ENCODE data around the gene MIA.

The MIA gene

GRCh38 chr19:40739871-40740703 is 35.2 kb upstream of the MIA start:
- H3K4me2 ChIP-seq = no peak overlapping the region
- H3K27me3 ChIP-seq (ENCODE audit: insufficient read depth, low read depth) = no peaks in the 10 kb centered on the region
- H3K9ac ChIP-seq = no peak overlapping the region
- no peak overlapping the region for H3K27ac ChIP-seq
- H3K4me3 ChIP-seq (IDR thresholded peaks at IDR 0.05; ENCODE audit: insufficient read depth, low read depth, low read length) = no peak overlapping the region
- H2AFZ ChIP-seq (ENCODE audit: low read depth) = no peak overlapping the region
- TF ChIP-seq CTCF (conservative IDR thresholded peaks at IDR 0.05; ENCODE audit: low read depth, low read length) = no peak
- H4K20me1 ChIP-seq (ENCODE audit: insufficient read depth) = no peaks in the 10 kb centered on the region
- H3K79me2 ChIP-seq (ENCODE audit: insufficient read depth, low read depth) = no peaks in the 10 kb centered on the region
- H3K4me1 ChIP-seq (ENCODE audit: low read depth, poor library complexity, severe bottlenecking) = no peaks in the 10 kb centered on the region
- no peaks in the 10 kb centered on the region for H3K36me3 ChIP-seq (ENCODE audit: insufficient read depth)

- H3K36me3 ChIP-seq (ENCODE audit: insufficient read depth) = no peaks in the 10 kb centered on the region
- H3K27ac ChIP-seq = no peak overlapping the region
- TF ChIP-seq CTCF (conservative IDR thresholded peaks at IDR 0.05; ENCODE audit: low read depth, low read length) = no peak
- H3K4me1 ChIP-seq (ENCODE audit: low read depth, poor library complexity, severe bottlenecking) = no peaks in the 10 kb centered on the region
- no peak overlapping the region for H3K9ac ChIP-seq
- H3K4me3 ChIP-seq (IDR thresholded peaks at IDR 0.05; ENCODE audit: insufficient read depth, low read depth, low read length) = no peak overlapping the region
- no peak overlapping the region for H3K4me2 ChIP-seq
- H3K79me2 ChIP-seq (ENCODE audit: insufficient read depth, low read depth) = no peaks in the 10 kb centered on the region
- no peak overlapping the region for H2AFZ ChIP-seq (ENCODE audit: low read depth)
- H3K27me3 ChIP-seq (ENCODE audit: insufficient read depth, low read depth) = no peaks in the 10 kb centered on the region
- H4K20me1 ChIP-seq (ENCODE audit: insufficient read depth) = no peaks in the 10 kb centered on the region
These were observed 34.6 kb upstream of the MIA start for GRCh38 chr19:40740747-40741146.

GRCh38 chr19:40741527-40742390 is 33.6 kb upstream of the MIA start:
- Histone ChIP-seq H3K4me2 (no peak overlapping the region), H4K20me1 (ENCODE audit: insufficient read depth) (no peaks in the 10 kb centered on the region), H3K4me3 (IDR thresholded peaks at IDR 0.05; ENCODE audit: insufficient read depth, low read depth, low read length) (no peak overlapping the region), H3K79me2 (ENCODE audit: insufficient read depth, low read depth) (no peaks in the 10 kb centered on the region), H3K9ac (no peak overlapping the region), H3K27ac (no peak overlapping the region), H2AFZ (ENCODE audit: low read depth) (no peak overlapping the region), H3K27me3 (ENCODE audit: insufficient read depth, low read depth) (no peaks in the 10 kb centered on the region), H3K4me1 (ENCODE audit: low read depth, poor library complexity, severe bottlenecking) (no peaks in the 10 kb centered on the region), H3K36me3 (ENCODE audit: insufficient read depth) (no peaks in the 10 kb centered on the region)
- no peak for TF ChIP-seq CTCF (conservative IDR thresholded peaks at IDR 0.05; ENCODE audit: low read depth, low read length)

- no peak overlapping the region for H3K27ac ChIP-seq
- no peaks in the 10 kb centered on the region for H3K27me3 ChIP-seq (ENCODE audit: insufficient read depth, low read depth)
- TF ChIP-seq CTCF (conservative IDR thresholded peaks at IDR 0.05; ENCODE audit: low read depth, low read length) = no peak
- H3K79me2 ChIP-seq (ENCODE audit: insufficient read depth, low read depth) = no peaks in the 10 kb centered on the region
- no peak overlapping the region for H3K9ac ChIP-seq
- no peaks in the 10 kb centered on the region for H3K4me1 ChIP-seq (ENCODE audit: low read depth, poor library complexity, severe bottlenecking)
- H3K4me2 ChIP-seq = no peak overlapping the region
- H4K20me1 ChIP-seq (ENCODE audit: insufficient read depth) = no peaks in the 10 kb centered on the region
- H3K4me3 ChIP-seq (IDR thresholded peaks at IDR 0.05; ENCODE audit: insufficient read depth, low read depth, low read length) = no peak overlapping the region
- H3K36me3 ChIP-seq (ENCODE audit: insufficient read depth) = no peaks in the 10 kb centered on the region
- no peak overlapping the region for H2AFZ ChIP-seq (ENCODE audit: low read depth)
These were observed 32.8 kb upstream of the MIA start for GRCh38 chr19:40742477-40742876.

Data from KMS-11 (cell line).